ENCODE results near the gene CHD3.
"Not testable (repeated sequence)": the region's sequence is repeated elsewhere in the genome, so short reads cannot be mapped to it uniquely, and the experiment has no call there.

The CHD3 gene

DNA sequence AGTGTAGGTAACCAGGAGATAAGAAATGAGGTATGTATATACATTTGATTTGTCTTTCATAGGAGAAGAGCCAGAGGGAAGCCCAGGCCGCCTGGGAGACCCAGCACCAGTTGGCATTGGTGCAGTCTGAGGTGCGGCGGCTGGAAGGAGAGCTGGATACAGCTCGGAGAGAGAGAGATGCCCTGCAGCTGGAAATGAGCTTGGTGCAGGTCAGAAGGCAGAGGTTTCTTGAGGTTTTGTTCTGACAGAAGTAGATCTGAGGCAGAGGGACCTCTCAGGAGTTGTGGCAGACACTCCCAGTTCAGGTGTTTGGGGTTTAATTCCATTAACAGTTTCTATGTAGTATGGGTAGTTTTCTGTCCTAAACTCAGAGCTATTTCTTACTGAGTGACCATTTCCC, 51.4 kb downstream of the CHD3 start:
- DNase-seq: no peak

DNA sequence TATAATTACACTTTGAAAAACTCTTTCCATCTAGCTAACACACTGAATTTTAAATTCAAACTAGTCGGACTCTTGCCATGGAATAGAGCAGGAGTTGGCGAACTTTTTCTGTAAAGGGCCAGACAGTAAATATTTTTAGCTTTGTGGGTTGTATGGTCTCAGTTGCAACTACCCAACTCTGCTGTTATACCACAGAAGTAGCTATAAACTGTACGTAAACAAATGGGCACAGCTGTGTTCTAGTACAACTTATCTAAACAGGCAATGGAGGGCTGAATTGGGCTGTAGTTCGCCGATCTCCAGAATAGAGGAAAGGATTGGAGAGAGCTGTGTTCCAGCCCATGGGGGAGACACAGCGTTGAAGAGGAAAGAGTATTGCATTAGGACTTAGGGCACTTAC, 52.2 kb downstream of the CHD3 start:
- no peak for DNase-seq

DNA sequence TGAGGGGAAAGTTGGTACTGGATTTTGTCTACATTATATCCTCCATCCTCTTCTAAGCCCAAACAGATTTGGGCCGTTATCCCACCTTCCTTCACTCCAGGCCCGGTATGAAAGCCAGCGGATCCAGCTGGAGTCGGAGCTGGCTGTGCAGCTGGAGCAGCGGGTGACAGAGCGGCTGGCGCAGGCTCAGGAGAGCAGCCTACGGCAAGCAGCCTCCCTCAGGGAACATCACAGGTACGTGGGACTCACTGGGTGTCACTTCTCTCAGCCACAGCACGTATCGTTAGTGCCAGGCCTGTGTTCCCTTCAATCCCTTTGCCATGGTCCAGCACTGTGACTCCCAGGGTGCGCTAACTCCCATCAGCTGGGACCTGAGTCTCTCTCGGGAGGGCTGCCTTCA, 54.7 kb downstream of the CHD3 start:
- DNase-seq: no peak

DNA sequence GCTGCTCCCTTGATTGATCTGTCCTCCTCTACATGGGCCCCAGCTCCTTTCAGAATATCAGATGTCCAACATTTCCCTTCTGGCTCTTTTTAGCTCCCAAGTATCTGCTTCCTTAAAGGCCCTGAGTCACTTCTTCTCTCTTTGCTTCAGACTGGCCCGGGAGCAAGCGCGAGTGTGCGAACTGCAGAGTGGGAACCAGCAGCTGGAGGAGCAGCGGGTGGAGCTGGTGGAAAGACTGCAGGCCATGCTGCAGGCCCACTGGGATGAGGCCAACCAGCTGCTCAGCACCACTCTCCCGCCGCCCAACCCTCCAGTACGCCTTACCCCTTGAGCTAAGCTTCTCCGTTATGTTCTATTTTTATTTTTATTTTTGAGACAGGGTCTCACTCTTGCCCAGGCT, 55.7 kb downstream of the CHD3 start:
- no peak for DNase-seq

DNA sequence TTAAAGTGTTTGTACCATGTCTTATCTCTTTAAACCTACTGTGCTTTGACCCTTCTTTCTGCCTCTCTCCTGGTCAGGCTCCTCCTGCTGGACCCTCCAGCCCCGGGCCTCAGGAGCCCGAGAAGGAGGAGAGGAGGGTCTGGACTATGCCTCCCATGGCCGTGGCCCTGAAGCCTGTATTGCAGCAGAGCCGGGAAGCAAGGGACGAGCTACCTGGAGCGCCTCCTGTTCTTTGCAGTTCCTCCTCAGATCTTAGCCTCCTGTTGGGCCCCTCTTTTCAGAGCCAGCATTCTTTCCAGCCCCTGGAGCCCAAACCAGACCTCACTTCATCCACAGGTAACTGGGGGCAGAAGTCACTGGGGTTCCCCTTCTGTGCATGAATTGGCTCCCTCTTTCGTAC, 57.1 kb downstream of the CHD3 start:
- DNase-seq: no peak

DNA sequence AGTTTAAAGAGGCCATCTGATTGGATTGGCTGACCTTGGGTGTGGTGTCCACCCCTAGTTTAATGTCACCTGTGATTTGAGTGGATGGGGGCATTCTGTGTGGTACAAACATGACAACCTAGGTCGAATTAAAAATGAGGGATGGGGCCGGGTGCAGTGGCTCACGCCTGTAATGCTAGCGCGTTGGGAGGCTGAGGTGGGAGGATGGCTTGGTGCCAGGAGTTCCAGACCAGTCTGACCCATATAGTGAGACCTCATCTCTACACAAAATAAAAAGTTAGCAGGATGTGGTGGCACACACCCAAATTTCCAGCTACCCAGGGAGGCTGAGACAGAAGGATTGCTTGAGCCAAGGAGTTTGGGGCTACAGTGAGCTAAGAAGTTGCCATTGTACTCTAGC, 57.9 kb downstream of the CHD3 start:
- DNase-seq: no peak

DNA sequence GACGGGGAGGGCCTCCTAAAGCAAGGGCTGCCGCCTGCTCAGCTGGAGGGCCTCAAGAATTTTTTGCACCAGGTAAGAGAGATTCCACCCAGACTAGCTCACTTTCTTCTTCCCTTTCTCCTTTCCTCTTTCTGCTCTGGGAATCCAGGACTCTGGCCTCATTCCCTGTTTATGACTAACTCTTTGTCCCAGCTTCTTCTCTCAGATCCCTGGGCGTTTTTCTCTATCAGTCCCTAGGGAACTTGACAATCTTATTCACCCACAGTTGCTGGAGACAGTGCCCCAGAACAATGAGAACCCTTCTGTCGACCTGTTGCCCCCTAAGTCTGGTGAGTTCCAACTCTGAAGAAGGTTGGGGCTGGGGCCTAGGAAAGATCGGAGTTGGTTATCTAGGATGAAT, 59.1 kb downstream of the CHD3 start:
- DNase-seq: no peak

DNA sequence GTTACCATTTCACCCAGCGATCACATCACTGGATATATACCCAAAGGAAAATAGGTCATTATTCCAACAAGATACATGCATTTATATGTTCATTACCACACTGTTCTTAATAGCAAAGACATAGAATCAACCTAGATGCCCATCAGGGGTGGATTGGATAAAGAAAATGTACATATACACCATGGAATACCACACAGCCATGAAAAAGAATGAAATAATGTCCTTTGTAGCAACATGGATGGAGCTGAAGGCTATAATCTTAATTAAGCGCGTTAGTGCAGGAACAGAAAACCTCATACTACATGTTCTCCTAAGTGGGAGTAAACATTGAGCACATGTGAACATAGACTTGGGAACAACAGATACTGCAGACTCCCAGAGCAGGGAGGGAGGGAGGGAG, 62.0 kb downstream of the CHD3 start:
- no peak for DNase-seq

DNA sequence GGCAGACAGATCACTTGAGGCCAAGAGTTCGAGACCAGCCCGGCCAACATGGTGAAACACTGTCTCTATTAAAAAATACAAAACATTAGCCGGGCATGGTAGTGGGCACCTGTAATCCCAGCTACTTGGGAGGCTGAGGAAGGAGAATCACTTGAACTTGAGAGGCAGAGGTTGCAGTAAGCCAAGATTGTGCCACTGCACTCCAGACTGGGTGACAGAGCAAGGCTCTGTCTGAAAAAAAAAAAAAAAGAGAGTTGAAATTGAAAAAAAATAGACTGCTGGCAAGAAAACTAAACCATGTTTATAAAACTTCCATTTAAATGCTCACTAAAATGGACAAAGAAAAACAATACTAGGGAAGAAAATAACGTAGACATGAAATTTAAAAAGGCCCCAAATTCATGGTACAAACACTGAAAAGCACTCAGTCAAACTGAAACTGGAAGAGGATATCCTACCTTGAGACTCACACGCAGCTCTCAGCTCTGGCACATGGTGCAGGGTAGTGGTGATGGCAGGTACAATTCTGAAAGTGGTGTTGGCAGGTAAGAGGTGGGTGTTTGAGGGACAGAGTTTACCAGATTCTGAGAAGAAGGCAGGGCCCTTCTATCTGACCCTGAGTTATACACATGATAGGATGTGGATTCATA, 62.7 kb downstream of the CHD3 start:
- DNase-seq: peak; percentile 84

DNA sequence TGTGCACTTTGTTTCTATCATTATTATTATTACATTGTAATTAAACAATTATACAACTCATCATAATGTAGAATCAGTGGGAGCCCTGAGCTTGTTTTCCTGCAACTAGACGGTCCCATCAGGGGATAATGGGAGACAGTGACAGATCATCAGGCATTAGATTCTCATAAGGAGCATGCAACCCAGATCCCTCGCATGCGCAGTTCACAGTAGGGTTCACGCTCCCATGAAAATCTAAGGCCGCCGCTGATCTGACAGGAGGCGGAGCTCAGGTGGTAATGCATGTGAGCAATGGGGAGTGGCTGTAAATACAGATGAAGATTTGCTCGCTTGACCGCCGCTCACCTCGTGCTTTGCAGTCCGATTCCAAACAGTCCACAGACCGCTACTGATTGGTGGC, 64.7 kb downstream of the CHD3 start:
- DNase-seq: not testable (repeated sequence)

DNA sequence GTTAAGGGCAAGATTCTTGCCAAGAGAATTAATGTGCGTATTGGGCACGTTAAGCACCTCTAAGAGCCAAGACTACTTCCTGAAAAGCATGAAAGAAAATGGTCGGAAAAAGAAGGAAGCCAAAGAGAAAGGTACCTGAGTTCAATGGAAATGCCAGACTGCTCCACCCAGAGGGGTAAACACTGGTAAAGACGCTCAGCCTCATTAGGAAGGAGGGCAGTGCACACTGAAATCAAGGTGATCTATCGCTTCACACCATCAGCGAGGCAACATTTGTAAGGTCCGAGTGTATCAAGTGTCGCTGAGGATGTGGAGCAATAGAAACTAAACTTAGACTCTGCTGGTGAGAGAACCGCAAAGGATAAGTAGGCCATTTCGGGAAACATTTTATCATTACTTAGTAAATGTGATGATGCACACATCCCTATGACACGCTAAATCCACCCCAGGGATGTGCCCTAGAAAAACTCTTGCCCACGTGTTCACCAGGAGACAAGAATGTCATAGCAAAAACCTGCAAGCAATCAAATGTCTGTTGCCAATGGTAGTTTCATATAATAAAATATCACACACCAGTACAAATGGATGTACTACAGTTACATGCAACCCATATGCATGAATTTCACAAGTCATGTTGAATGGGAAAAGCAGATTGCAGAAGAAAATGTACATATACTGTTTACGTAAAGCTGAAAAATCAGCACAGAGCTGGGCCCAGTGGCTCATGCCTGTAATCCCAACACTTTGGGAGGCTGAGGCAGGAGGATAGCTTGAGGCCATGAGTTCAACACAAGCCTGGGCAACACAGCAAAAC, 67.0 kb downstream of the CHD3 start:
- no peak for DNase-seq

DNA sequence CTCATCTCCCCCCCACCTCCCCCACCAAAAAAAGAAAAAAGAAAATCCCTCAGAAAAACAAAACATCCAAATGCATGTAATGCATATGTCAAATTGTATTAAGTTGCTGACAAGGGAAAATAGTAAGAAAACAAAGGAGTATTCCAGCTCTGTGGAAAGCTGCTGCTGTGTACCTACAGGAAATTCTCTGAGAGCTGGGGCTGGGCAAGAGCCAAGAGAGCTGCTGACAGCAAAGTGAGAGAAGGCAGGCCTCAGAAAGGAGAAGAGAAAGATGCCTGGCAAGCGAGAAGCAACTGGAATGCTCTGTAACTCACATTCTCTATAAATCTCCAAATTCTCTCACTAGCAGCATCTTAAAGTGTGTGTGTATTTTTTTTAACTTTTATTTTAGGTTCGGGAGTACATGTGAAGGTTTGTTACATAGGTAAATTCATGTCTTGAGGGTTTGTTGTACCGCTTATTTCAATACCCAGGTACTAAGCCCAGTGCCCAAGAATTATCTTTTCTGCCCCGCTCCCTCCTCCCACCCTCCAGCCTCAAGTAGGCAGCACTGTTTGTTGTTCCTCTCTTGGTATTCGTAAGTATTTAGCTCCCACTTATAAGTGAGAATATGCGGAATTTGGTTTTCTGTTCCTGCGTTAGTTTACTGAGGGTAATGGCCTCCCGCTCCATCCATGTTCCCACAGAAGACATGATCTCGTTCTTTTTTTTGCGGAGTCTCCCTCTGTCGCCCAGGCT, 67.8 kb downstream of the CHD3 start:
- no peak for DNase-seq

DNA sequence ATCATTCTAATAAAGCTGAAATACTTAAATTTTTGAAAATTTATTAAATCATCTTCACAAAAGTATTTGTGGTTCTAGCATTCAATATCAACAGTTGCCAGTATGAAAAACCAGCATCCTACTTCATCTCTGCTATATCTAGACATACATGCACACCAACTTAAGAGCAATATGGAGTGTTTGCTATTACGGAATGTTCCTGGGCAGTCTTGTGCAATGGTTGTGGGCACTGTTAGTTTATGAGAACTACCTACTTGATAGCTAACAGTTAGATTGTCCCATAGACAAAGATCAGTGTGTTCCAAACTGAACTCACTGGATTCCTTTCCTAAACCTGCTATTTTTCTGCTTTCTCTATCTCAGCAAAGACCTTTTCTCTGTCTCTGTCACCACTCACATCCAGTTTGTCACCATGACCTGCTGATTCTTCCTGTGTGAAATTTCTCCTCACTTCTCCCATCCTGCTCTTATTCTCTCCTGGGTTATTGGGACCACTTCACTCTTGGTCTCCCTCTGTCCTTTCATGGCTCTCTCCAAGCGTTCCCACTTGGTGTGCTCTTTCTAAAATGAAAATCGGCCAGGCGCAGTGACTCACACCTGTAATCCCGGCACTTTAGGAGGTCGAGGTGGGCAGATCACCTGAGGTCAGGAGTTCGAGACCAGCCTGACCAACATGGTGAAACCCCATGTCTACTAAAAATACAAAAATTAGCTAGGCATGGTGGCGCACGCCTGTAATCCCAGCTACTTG, 71.1 kb downstream of the CHD3 start:
- no peak for DNase-seq

DNA sequence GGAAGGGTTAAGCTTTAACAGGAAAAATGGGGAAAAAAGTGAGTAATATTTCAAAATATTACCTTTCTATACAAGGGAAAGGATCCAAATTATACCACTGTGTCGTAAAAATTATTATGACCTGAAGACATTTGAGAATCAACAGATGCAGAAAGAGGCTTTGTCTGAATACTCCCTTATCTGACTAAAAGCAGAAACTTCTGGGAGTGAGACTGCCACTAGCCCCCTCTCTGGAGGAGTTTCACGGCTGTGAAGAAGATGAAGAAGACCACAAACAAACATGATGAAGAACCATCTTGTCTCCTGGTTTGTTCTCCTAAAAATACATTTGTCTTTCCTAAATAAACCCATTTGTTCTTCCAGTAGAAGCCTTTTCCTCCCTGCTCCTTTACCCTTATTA, 72.8 kb downstream of the CHD3 start:
- DNase-seq: no peak

All from activated CD4-positive, alpha-beta T cell treated with anti-CD3 and anti-CD28 coated beads, Interleukin-2, Interleukin-6, amounts not matched to agents 100 ng/mL and 50 ng/mL, durations not matched to agents 16 hours and 8 hours (primary cell).